MCF 10A (cell line): ENCODE results near the gene CHRND. TPM values are rescaled to one million over a fixed set of nuclear protein-coding genes. Genes with fewer than 3 reads are reported as not detected.

Experiments
- BruUV-seq: library from RNA; stranded (reverse); fragments of 400-500 nt; replicated peaks from 2 replicates; lab custom pipeline; 2021; lab: Mats Ljungman, UMichigan
- CTCF ChIA-PET: fragments of 300-600 bp; sonication (Branson Sonifier 250); formaldehyde crosslinking; extraction: SDS; loops from one replicate; lab custom pipeline; 2021; ENCODE audit warnings: antibody characterized with exemption, inconsistent platforms; lab: Yijun Ruan, JAX
- POLR2A ChIA-PET: fragments of 300-600, 350-650 bp; sonication (Branson Sonifier 250); formaldehyde crosslinking; extraction: SDS; loops from one replicate; lab custom pipeline; 2020; ENCODE audit warnings: antibody characterized with exemption, inconsistent platforms; lab: Yijun Ruan, JAX
- DNase-seq: peaks from one replicate; pipeline ENCODE4 v3.0.0-alpha.2; 2018; ENCODE audit not compliant: unreplicated experiment
- H3K27ac Mint-ChIP-seq: one replicate; pipeline ENCODE4 v1.8.0; 2022; ENCODE audit warnings: mild to moderate bottlenecking, low read depth, mixed read lengths; ENCODE audit not compliant: unreplicated experiment
- H3K27me3 Mint-ChIP-seq: one replicate; pipeline ENCODE4 v1.8.0; 2022; ENCODE audit warnings: mixed read lengths; ENCODE audit not compliant: insufficient read depth, unreplicated experiment
- H3K36me3 Mint-ChIP-seq: one replicate; pipeline ENCODE4 v1.8.0; 2022; ENCODE audit warnings: mild to moderate bottlenecking, moderate library complexity, mixed read lengths; ENCODE audit not compliant: insufficient read depth, unreplicated experiment
- H3K4me1 Mint-ChIP-seq: one replicate; pipeline ENCODE4 v1.8.0; 2022; ENCODE audit warnings: mixed read lengths; ENCODE audit not compliant: insufficient read depth, unreplicated experiment
- H3K4me3 Mint-ChIP-seq: one replicate; pipeline ENCODE4 v1.8.0; 2022; ENCODE audit warnings: mild to moderate bottlenecking, moderate library complexity, mixed read lengths; ENCODE audit not compliant: unreplicated experiment
- H3K9me3 Mint-ChIP-seq: one replicate; pipeline ENCODE4 v1.8.0; 2022; ENCODE audit warnings: mixed read lengths; ENCODE audit not compliant: unreplicated experiment
- intact Hi-C: fragments of 100-400 bp; cut with micrococcal nuclease; formaldehyde crosslinking; loops from 2 replicates; pipeline ENCODE4 v1.14.1; 2022
- total RNA-seq: library from RNA; stranded (reverse); gene quantifications from 2 replicates; pipeline ENCODE4 v1.2.3, GENCODE V29; 2022
- TF ChIP-seq, protein P1 (sequence below): fragments of 200-600 bp; IDR thresholded peaks from one replicate; pipeline ENCODE4 v1.8.0; 2022; ENCODE audit warnings: antibody characterized with exemption, mild to moderate bottlenecking; ENCODE audit not compliant: unreplicated experiment

CHRND gene
- total RNA-seq, 1 experiment from 2014 or later: not detected

DNA sequence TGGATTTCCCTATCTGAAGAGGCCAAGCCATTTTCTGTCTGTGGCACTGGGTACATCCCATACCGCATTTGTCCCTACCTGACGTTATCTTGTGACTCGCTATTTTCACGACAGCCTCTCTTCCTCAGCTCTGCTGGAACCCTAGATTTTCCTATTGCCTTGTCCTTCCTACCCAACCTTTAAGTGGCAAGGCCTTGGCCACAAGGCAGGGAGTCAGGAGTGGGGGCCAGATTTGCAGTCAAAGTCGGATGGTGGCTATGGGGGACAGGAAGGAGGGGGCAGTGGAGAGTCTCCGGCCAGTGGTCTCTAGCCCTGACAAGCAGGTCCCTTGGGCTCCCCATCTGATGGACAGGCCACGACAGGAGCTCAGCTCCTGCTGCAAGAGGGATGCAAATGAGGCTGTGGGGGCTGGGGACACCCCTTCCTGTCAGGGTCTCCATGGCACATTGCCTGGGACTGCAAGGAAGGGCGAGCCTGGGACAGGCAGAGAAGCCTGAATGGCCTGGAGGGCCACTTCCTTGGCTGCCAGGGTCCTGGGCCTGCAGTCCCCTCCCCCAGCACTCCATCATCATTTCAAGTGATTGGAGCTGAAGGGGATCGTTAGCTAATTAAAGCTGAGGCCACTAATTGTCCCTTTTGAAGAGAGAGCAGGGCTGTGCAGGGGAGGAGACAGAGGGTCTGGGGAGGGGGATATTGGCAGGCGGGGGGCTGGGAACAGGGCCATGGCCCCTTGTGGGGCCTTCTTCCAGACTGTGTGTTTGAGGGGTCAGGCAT, 32.1 kb upstream of the CHRND start:
- no peaks in the 10 kb centered on the region for H3K9me3 Mint-ChIP-seq
- H3K36me3 Mint-ChIP-seq: no peaks in the 10 kb centered on the region
- CTCF ChIA-PET: interaction anchor here (0.5 kb wide), 1 partner anchor 16 kb away, joined by 3 read pairs; no protein-coding TSS in a partner anchor
- TF ChIP-seq, protein P1, sequence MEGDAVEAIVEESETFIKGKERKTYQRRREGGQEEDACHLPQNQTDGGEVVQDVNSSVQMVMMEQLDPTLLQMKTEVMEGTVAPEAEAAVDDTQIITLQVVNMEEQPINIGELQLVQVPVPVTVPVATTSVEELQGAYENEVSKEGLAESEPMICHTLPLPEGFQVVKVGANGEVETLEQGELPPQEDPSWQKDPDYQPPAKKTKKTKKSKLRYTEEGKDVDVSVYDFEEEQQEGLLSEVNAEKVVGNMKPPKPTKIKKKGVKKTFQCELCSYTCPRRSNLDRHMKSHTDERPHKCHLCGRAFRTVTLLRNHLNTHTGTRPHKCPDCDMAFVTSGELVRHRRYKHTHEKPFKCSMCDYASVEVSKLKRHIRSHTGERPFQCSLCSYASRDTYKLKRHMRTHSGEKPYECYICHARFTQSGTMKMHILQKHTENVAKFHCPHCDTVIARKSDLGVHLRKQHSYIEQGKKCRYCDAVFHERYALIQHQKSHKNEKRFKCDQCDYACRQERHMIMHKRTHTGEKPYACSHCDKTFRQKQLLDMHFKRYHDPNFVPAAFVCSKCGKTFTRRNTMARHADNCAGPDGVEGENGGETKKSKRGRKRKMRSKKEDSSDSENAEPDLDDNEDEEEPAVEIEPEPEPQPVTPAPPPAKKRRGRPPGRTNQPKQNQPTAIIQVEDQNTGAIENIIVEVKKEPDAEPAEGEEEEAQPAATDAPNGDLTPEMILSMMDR: no peak
- peaks cover 5% of the 10 kb centered on the region for H3K4me1 Mint-ChIP-seq
- intact Hi-C loops: no loop called here
- peaks cover 13% of the 10 kb centered on the region for H3K27me3 Mint-ChIP-seq
- H3K4me3 Mint-ChIP-seq: no peak overlapping the region
- POLR2A ChIA-PET: no interaction called here
- no peak overlapping the region for H3K27ac Mint-ChIP-seq
- DNase-seq: no peak
- BruUV-seq: no TSS peak

DNA sequence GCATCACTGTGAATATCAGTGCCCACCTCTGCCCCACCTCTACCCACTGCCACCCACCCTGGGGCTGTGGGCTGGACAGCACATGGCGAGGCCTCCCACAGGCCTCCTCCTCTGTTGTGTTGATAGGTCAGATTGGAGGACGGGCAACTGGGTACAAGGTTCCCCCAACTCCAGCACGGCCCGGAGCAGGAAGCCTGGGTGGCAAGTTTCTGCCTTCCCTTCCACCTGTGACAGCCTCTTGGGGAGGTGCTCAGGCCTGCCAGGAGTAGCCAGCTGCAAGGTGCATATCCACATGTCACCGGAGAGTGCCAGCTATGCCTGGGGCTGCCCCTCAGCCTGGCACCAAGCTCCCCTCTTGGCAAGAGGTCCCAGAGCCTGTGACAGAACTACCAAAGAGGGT, 31.4 kb upstream of the CHRND start:
- Mint-ChIP-seq H3K9me3 (no peaks in the 10 kb centered on the region), H3K36me3 (no peaks in the 10 kb centered on the region), H3K27ac (no peak overlapping the region), H3K4me3 (no peak overlapping the region), H3K27me3 (peaks cover 12% of the 10 kb centered on the region), H3K4me1 (peaks cover 5% of the 10 kb centered on the region)
- POLR2A ChIA-PET: no interaction called here
- intact Hi-C loops: no loop called here
- no peak for DNase-seq
- no TSS peak for BruUV-seq
- CTCF ChIA-PET: no interaction called here
- TF ChIP-seq, protein P1: no peak

DNA sequence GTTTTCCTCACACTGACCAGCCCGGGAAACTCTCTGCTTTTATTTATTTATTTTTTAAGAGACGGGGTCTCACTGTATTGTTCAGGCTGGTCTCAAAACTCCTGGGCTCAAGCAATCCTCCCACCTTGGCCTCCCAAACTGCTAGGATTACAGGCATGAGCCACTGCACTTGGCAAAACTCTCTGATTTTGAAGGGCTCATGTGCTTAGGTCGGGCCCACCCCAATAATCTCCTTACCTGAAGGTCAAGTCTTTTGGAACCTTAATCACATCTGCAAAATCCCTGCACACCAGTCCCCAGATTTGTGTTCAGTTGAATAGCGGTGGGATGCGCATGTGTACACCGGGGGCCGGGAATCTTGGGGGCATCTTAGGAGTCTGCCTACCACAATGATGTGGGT, 30.7 kb upstream of the CHRND start:
- Mint-ChIP-seq H3K4me3 (no peak overlapping the region), H3K27ac (no peak overlapping the region), H3K4me1 (peaks cover 5% of the 10 kb centered on the region), H3K9me3 (no peaks in the 10 kb centered on the region), H3K36me3 (no peaks in the 10 kb centered on the region), H3K27me3 (peaks cover 12% of the 10 kb centered on the region)
- TF ChIP-seq, protein P1: no peak
- BruUV-seq: no TSS peak
- POLR2A ChIA-PET: no interaction called here
- CTCF ChIA-PET: no interaction called here
- DNase-seq: no peak
- intact Hi-C loops: no loop called here

DNA sequence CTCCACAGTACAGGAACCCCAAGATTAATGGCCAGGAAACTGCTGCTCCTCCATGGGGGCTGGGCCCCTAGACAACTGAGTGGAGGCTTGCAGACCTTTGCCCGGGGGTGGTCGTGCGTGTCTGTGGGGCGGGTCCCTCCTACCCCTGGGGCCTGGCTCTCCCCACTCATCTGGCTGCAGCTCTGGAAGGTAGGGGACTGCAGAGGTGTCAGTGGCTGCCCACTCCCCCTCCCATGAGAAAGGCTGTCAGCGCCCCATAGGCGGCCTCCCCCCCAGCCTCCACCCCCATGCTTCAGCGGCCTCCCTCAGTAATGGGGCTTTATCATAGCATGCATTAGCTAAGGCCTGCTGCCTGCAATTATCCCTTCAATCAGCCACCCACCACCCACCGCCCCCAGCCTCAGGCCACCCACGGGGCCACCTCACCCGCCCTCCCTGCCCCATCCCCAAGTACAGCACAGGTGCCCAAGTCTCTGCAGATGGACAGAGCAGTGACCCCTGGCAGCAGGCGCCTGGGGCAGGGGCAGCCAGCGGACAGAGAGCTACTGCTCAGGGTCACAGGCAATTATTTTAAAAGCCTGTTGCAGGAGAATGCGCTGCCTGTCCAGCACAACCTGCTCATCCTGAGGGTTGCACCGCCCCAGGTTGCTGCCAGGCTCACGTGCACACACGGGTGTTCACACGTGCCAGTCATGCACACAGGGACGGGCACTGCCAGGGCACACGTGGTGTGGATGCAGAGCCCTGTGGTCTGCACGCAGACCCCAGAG, 29.3 kb upstream of the CHRND start:
- H3K4me1 Mint-ChIP-seq: peaks cover 5% of the 10 kb centered on the region
- no peaks in the 10 kb centered on the region for H3K36me3 Mint-ChIP-seq
- CTCF ChIA-PET: interaction anchor here (0.7 kb wide), 1 partner anchor 9 kb away, joined by 4 read pairs; no protein-coding TSS in a partner anchor
- peaks cover 12% of the 10 kb centered on the region for H3K27me3 Mint-ChIP-seq
- no peaks in the 10 kb centered on the region for H3K9me3 Mint-ChIP-seq
- TF ChIP-seq, protein P1: no peak
- intact Hi-C loops: no loop called here
- H3K27ac Mint-ChIP-seq: no peak overlapping the region
- H3K4me3 Mint-ChIP-seq: no peak overlapping the region
- POLR2A ChIA-PET: no interaction called here
- no peak for DNase-seq
- no TSS peak for BruUV-seq
